ENCODE results near the gene EDN1.

- TF ChIP-seq, protein P1, sequence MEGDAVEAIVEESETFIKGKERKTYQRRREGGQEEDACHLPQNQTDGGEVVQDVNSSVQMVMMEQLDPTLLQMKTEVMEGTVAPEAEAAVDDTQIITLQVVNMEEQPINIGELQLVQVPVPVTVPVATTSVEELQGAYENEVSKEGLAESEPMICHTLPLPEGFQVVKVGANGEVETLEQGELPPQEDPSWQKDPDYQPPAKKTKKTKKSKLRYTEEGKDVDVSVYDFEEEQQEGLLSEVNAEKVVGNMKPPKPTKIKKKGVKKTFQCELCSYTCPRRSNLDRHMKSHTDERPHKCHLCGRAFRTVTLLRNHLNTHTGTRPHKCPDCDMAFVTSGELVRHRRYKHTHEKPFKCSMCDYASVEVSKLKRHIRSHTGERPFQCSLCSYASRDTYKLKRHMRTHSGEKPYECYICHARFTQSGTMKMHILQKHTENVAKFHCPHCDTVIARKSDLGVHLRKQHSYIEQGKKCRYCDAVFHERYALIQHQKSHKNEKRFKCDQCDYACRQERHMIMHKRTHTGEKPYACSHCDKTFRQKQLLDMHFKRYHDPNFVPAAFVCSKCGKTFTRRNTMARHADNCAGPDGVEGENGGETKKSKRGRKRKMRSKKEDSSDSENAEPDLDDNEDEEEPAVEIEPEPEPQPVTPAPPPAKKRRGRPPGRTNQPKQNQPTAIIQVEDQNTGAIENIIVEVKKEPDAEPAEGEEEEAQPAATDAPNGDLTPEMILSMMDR (IDR thresholded peaks at IDR 0.05), result no peak
- no peak for TF ChIP-seq POLR2A (IDR thresholded peaks at IDR 0.05)
Measured at GRCh38 chr6:12263403-12263802, 26.8 kb upstream of the EDN1 start.
